SK-N-SH treated with all-trans-retinoic acid at 6 μM for 48 hours (cell line): Measurements from ENCODE around the gene FHDC1.

Experiments used
- ATAC-seq: fragments of 200-7000 bp; cut with Tn5 transposase; 3 replicates; pipeline ENCODE4 v1.9.1; 2020; ENCODE audit warnings: mild to moderate bottlenecking, moderate library complexity
- ARNTL ChIP-seq: fragments of 450-650 bp; formaldehyde crosslinking; IDR thresholded peaks from 2 replicates; pipeline ENCODE4 v1.5.0; 2020; ENCODE audit warnings: low read depth, mild to moderate bottlenecking, moderate library complexity, borderline replicate concordance
- BACH2 ChIP-seq: fragments of 250-450 bp; sonication (Bioruptor Pico); IDR thresholded peaks from 2 replicates; pipeline ENCODE4 v1.9.0; 2021; ENCODE audit warnings: mild to moderate bottlenecking, borderline replicate concordance
- CREB5 ChIP-seq: fragments of 250-450 bp; sonication (Bioruptor Pico); IDR thresholded peaks from 2 replicates; pipeline ENCODE4 v1.5.1; 2020; ENCODE audit warnings: low read depth, mild to moderate bottlenecking, moderate library complexity
- CSDC2 ChIP-seq: fragments of 250-450 bp; sonication (Bioruptor Pico); IDR thresholded peaks from 2 replicates; pipeline ENCODE4 v1.5.0; 2020; ENCODE audit warnings: mild to moderate bottlenecking, moderate library complexity
- CSRNP3 ChIP-seq: fragments of 250-450 bp; sonication (Bioruptor Pico); IDR thresholded peaks from 2 replicates; pipeline ENCODE4 v1.5.1; 2021; ENCODE audit warnings: mild to moderate bottlenecking, moderate library complexity
- ESRRG ChIP-seq: fragments of 250-450 bp; sonication (Bioruptor Pico); IDR thresholded peaks from 2 replicates; pipeline ENCODE4 v1.6.1; 2021; ENCODE audit warnings: mild to moderate bottlenecking
- GLIS3 ChIP-seq: fragments of 250-450 bp; sonication (Bioruptor Pico); IDR thresholded peaks from 2 replicates; pipeline ENCODE4 v1.5.0; 2020; ENCODE audit warnings: mild to moderate bottlenecking, moderate library complexity
- ISL1 ChIP-seq: fragments of 250-450 bp; sonication (Bioruptor Pico); IDR thresholded peaks from 2 replicates; pipeline ENCODE4 v2.1.2; 2022; ENCODE audit warnings: mild to moderate bottlenecking, moderate library complexity
- OSR1 ChIP-seq: fragments of 250-450 bp; sonication (Bioruptor Pico); IDR thresholded peaks from 2 replicates; pipeline ENCODE4 v1.8.0; 2022; ENCODE audit warnings: moderate library complexity, mild to moderate bottlenecking, inconsistent platforms
- PATZ1 ChIP-seq: fragments of 250-450 bp; sonication (Bioruptor Pico); IDR thresholded peaks from 2 replicates; pipeline ENCODE4 v1.8.0; 2020; ENCODE audit warnings: mild to moderate bottlenecking, moderate library complexity, borderline replicate concordance
- POU6F1 ChIP-seq: fragments of 250-450 bp; sonication (Bioruptor Pico); IDR thresholded peaks from 2 replicates; pipeline ENCODE4 v1.8.0; 2021; ENCODE audit warnings: low read depth, mild to moderate bottlenecking, moderate library complexity, borderline replicate concordance
- PPARA ChIP-seq: fragments of 250-450 bp; sonication (Bioruptor Pico); IDR thresholded peaks from 2 replicates; pipeline ENCODE4 v1.5.0; 2020; ENCODE audit warnings: mild to moderate bottlenecking, borderline replicate concordance
- RARB ChIP-seq: fragments of 250-450 bp; sonication (Bioruptor Pico); IDR thresholded peaks from 2 replicates; pipeline ENCODE4 v1.8.0; 2021; ENCODE audit warnings: mild to moderate bottlenecking, moderate library complexity
- TCF4 ChIP-seq: fragments of 250-450 bp; sonication (Bioruptor Pico); IDR thresholded peaks from 2 replicates; pipeline ENCODE4 v1.8.0; 2021; ENCODE audit warnings: mild to moderate bottlenecking, moderate library complexity, borderline replicate concordance
- TOX ChIP-seq: fragments of 250-450 bp; sonication (Bioruptor Pico); IDR thresholded peaks from 2 replicates; pipeline ENCODE4 v1.8.0; 2021; ENCODE audit warnings: mild to moderate bottlenecking, moderate library complexity, borderline replicate concordance
- ZC3H10 ChIP-seq: fragments of 250-450 bp; sonication (Bioruptor Pico); IDR thresholded peaks from 2 replicates; pipeline ENCODE4 v1.5.1; 2021; ENCODE audit warnings: mild to moderate bottlenecking, moderate library complexity
- ZFP3 ChIP-seq: fragments of 250-450 bp; sonication (Bioruptor Pico); IDR thresholded peaks from 2 replicates; pipeline ENCODE4 v1.5.0; 2020; ENCODE audit warnings: mild to moderate bottlenecking, moderate library complexity
- ZFP30 ChIP-seq: fragments of 450-650 bp; formaldehyde crosslinking; IDR thresholded peaks from 2 replicates; pipeline ENCODE4 v1.5.0; 2022; ENCODE audit warnings: mild to moderate bottlenecking, moderate library complexity
- ZNF565 ChIP-seq: fragments of 450-650 bp; formaldehyde crosslinking; conservative IDR thresholded peaks from 2 replicates; pipeline ENCODE4 v1.5.0; 2020; ENCODE audit warnings: low read depth, mild to moderate bottlenecking, moderate library complexity
- ZNF70 ChIP-seq: fragments of 450-650 bp; formaldehyde crosslinking; IDR thresholded peaks from 2 replicates; pipeline ENCODE4 v1.5.0; 2020; ENCODE audit warnings: mild to moderate bottlenecking, moderate library complexity
- ZNF8 ChIP-seq: fragments of 450-650 bp; formaldehyde crosslinking; IDR thresholded peaks from 2 replicates; pipeline ENCODE4 v1.5.0; 2020; ENCODE audit warnings: mild to moderate bottlenecking, moderate library complexity

FHDC1 gene

GRCh38 chr4:152936446-152937335 is 568 bp downstream of the FHDC1 start:
- ATAC-seq: peak; percentile 63

DNA sequence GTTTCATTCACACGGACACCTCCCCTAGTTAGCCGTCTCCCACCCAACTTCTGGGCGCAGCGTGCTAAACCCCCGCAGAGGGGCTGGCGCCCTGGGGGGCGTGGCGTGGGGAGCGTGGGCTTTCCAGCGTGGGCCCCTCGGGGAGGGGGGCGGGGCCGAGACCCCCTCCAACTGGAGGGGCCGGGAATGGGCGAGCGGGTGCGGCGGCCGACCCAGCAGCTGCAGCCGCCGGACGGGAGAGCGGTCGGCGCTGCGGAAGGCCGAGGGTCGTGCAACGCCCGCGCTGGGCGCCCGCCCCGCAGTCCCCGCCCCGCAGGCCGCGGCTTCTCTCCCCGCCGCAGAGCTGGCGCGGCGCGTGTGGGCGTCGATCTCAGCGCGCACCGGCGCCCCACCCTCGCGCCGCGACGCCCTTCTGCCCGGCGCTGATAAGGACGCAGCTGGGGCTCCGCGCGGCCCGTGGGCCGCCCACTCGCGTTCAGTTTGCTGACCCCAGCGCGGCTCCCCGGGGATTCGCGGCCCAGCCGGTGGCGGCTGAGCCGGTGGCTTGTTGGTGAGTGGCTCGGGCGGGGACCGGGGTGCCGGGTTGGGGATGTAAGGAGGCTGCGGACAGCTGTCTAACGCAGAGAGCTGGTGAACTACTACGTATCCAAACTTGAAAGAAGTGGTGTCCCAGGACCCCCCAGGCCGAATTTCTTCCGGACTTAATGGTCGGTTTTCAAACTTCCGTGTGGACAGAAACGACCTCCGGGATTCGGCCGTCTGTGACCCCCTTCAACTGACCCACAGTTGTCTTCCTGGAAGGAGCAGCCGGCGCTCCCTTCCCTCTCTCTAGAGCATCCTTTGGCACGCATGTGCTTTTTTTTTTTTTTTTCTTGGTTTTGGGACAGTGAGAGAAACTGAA is 1.5 kb downstream of the FHDC1 start:
- ATAC-seq: peak; percentile 50
- TF ChIP-seq ISL1 (CRISPR knock-in tag) (no peak), CSRNP3 (CRISPR knock-in tag) (no peak), BACH2 (CRISPR knock-in tag) (no peak), ESRRG (CRISPR knock-in tag) (no peak), ZNF70 (CRISPR knock-in tag) (no peak), CREB5 (CRISPR knock-in tag) (no peak), TCF4 (CRISPR knock-in tag) (no peak), POU6F1 (CRISPR knock-in tag) (no peak), ZNF565 (CRISPR knock-in tag) (no peak), PATZ1 (CRISPR knock-in tag) (no peak), ZFP3 (CRISPR knock-in tag) (no peak), ARNTL (CRISPR knock-in tag) (no peak), ZNF8 (CRISPR knock-in tag) (no peak), PPARA (CRISPR knock-in tag) (no peak), ZFP30 (no peak), GLIS3 (CRISPR knock-in tag) (no peak), RARB (no peak)

More at GRCh38 chr4:152936446-152937335, 568 bp downstream of the FHDC1 start:
- TF ChIP-seq ZNF565 (CRISPR knock-in tag): no peak
- no peak for TF ChIP-seq ESRRG (CRISPR knock-in tag)
- no peak for TF ChIP-seq TCF4 (CRISPR knock-in tag)
- TF ChIP-seq ISL1 (CRISPR knock-in tag): no peak
- TF ChIP-seq ZFP30: no peak

- no peak; the same call in 2 of the 3 replicates for ATAC-seq
- TF ChIP-seq ZC3H10 (CRISPR knock-in tag) (no peak), ZNF565 (CRISPR knock-in tag) (no peak), ZFP30 (no peak), GLIS3 (CRISPR knock-in tag) (no peak), ARNTL (CRISPR knock-in tag) (no peak), BACH2 (CRISPR knock-in tag) (no peak), OSR1 (CRISPR knock-in tag) (no peak), TOX (CRISPR knock-in tag) (no peak), CREB5 (CRISPR knock-in tag) (no peak), ZNF8 (CRISPR knock-in tag) (no peak), PPARA (CRISPR knock-in tag) (no peak), ISL1 (CRISPR knock-in tag) (no peak), ZNF70 (CRISPR knock-in tag) (no peak), CSDC2 (CRISPR knock-in tag) (no peak), ZFP3 (CRISPR knock-in tag) (no peak), POU6F1 (CRISPR knock-in tag) (no peak), PATZ1 (CRISPR knock-in tag) (no peak)
Measured at GRCh38 chr4:152938237-152938947, 2.3 kb downstream of the FHDC1 start.
